ENCODE data around the gene PLA2G4E.

PLA2G4E gene

GRCh38 chr15:41997845-41998244 lies 23.0 kb downstream of the PLA2G4E start:
- Histone ChIP-seq H3K36me3 (no peaks in the 10 kb centered on the region), H3K4me1 (no peaks in the 10 kb centered on the region), H3K4me3 (no peak overlapping the region), H3K27me3 (no peaks in the 10 kb centered on the region), H3K9me3 (no peaks in the 10 kb centered on the region), H3K27ac (no peak overlapping the region)
- DNase-seq, result no peak
- no peak for TF ChIP-seq CTCF (IDR thresholded peaks at IDR 0.05)
- intact Hi-C loops (cut with DNase I; ENCODE audit: low total_unique reads), result loop anchor here (5.0 kb wide), 1 partner anchor 54 kb away; no protein-coding TSS in a partner anchor

- no peak overlapping the region for H3K4me3 ChIP-seq
- H3K36me3 ChIP-seq, result no peaks in the 10 kb centered on the region
- H3K27ac ChIP-seq, result no peak overlapping the region
- DNase-seq, result no peak
- no peak for TF ChIP-seq CTCF (IDR thresholded peaks at IDR 0.05)
- no peaks in the 10 kb centered on the region for H3K9me3 ChIP-seq
- intact Hi-C loops (cut with DNase I; ENCODE audit: low total_unique reads), result loop anchor here (5.0 kb wide), 1 partner anchor 55 kb away; no protein-coding TSS in a partner anchor
- H3K27me3 ChIP-seq, result no peaks in the 10 kb centered on the region
- no peaks in the 10 kb centered on the region for H3K4me1 ChIP-seq
These were observed 23.8 kb downstream of the PLA2G4E start for GRCh38 chr15:41996921-41997592.

GRCh38 chr15:41996376-41996775 lies 24.5 kb downstream of the PLA2G4E start:
- Histone ChIP-seq H3K9me3 (no peaks in the 10 kb centered on the region), H3K36me3 (no peaks in the 10 kb centered on the region), H3K4me3 (no peak overlapping the region), H3K27ac (no peak overlapping the region), H3K27me3 (no peaks in the 10 kb centered on the region), H3K4me1 (no peaks in the 10 kb centered on the region)
- intact Hi-C loops (cut with DNase I; ENCODE audit: low total_unique reads), result loop anchor here (5.0 kb wide), 1 partner anchor 56 kb away; no protein-coding TSS in a partner anchor
- TF ChIP-seq CTCF (IDR thresholded peaks at IDR 0.05), result no peak
- no peak for DNase-seq

GRCh38 chr15:41995476-41995855 lies 25.4 kb downstream of the PLA2G4E start:
- no peaks in the 10 kb centered on the region for H3K4me1 ChIP-seq
- no peaks in the 10 kb centered on the region for H3K36me3 ChIP-seq
- intact Hi-C loops (cut with DNase I; ENCODE audit: low total_unique reads), result loop anchor here (5.0 kb wide), 1 partner anchor 57 kb away; no protein-coding TSS in a partner anchor
- no peaks in the 10 kb centered on the region for H3K9me3 ChIP-seq
- H3K27me3 ChIP-seq, result no peaks in the 10 kb centered on the region
- no peak overlapping the region for H3K4me3 ChIP-seq
- no peak for DNase-seq
- no peak overlapping the region for H3K27ac ChIP-seq
- TF ChIP-seq CTCF (IDR thresholded peaks at IDR 0.05), result no peak

- no peak for DNase-seq
- no peak overlapping the region for H3K27ac ChIP-seq
- intact Hi-C loops (cut with DNase I; ENCODE audit: low total_unique reads), result loop anchor here (5.0 kb wide), 1 partner anchor 57 kb away; no protein-coding TSS in a partner anchor
These were observed 25.9 kb downstream of the PLA2G4E start for GRCh38 chr15:41994772-41995475.

More at GRCh38 chr15:41994772-41995475, 25.9 kb downstream of the PLA2G4E start:
- no peaks in the 10 kb centered on the region for H3K27me3 ChIP-seq
- no peaks in the 10 kb centered on the region for H3K4me1 ChIP-seq
- no peak for TF ChIP-seq CTCF (IDR thresholded peaks at IDR 0.05)
- H3K4me3 ChIP-seq, result no peak overlapping the region
- no peaks in the 10 kb centered on the region for H3K9me3 ChIP-seq
- H3K36me3 ChIP-seq, result no peaks in the 10 kb centered on the region
